ENCODE data around the gene SUSD5.

The SUSD5 gene

GRCh38 chr3:33173672-33174071 is 44.9 kb downstream of the SUSD5 start:
- TF ChIP-seq, protein P1, sequence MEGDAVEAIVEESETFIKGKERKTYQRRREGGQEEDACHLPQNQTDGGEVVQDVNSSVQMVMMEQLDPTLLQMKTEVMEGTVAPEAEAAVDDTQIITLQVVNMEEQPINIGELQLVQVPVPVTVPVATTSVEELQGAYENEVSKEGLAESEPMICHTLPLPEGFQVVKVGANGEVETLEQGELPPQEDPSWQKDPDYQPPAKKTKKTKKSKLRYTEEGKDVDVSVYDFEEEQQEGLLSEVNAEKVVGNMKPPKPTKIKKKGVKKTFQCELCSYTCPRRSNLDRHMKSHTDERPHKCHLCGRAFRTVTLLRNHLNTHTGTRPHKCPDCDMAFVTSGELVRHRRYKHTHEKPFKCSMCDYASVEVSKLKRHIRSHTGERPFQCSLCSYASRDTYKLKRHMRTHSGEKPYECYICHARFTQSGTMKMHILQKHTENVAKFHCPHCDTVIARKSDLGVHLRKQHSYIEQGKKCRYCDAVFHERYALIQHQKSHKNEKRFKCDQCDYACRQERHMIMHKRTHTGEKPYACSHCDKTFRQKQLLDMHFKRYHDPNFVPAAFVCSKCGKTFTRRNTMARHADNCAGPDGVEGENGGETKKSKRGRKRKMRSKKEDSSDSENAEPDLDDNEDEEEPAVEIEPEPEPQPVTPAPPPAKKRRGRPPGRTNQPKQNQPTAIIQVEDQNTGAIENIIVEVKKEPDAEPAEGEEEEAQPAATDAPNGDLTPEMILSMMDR (IDR thresholded peaks at IDR 0.05; ENCODE audit: borderline replicate concordance, control extremely low read depth, extremely low read depth, insufficient read depth, missing control alignments) = no peak
- in situ Hi-C loops (cut with MboI; ENCODE audit: low sequenced_read_pairs, unreplicated experiment) = no loop called here
- no peak for DNase-seq (ENCODE audit: low spot score)

DNA sequence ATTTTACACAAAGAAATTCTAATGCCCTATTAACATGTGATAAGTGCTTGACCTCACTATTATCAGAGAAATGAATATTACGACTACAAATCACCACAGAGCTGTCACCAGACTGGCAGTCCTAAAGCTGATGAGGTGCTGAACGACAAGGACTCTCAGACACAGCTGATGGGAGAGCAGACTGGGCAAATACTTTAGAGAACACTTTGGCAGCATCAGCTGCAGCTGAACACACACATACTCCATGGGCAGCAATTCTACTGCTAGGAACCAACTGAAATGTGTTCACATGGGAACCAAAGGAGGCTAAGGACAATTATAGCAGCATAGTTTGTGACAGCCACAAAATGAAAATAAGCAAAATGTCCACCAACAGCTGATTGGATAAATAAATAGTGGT is 45.5 kb downstream of the SUSD5 start:
- in situ Hi-C loops (cut with MboI; ENCODE audit: low sequenced_read_pairs, unreplicated experiment) = no loop called here
- DNase-seq (ENCODE audit: low spot score) = no peak
- TF ChIP-seq, protein P1 (IDR thresholded peaks at IDR 0.05; ENCODE audit: borderline replicate concordance, control extremely low read depth, extremely low read depth, insufficient read depth, missing control alignments) = no peak

- DNase-seq (ENCODE audit: low spot score) = no peak
- in situ Hi-C loops (cut with MboI; ENCODE audit: low sequenced_read_pairs, unreplicated experiment) = no loop called here
- TF ChIP-seq, protein P1 (IDR thresholded peaks at IDR 0.05; ENCODE audit: borderline replicate concordance, control extremely low read depth, extremely low read depth, insufficient read depth, missing control alignments) = no peak
These were observed 47.0 kb downstream of the SUSD5 start for GRCh38 chr3:33171580-33171979.

DNA sequence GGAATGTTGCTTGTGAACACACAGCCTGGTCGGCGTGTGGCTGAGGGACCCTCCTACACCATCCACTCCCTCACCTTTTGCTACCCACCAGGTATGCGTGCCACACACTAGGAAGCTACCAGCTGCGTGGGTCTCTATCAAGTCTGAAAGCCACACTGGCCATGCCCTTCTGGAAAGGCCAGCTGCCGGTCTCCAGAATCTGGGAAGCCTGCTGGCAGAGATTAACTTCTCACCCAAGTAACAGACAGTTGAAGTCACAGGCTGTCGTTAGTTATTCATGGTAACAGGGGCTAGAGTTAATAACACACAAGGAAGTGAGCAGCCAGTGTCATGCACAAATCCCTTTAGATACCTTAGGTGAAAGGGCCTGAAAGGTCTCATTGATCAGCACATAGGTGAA is 48.1 kb downstream of the SUSD5 start:
- TF ChIP-seq, protein P1 (IDR thresholded peaks at IDR 0.05; ENCODE audit: borderline replicate concordance, control extremely low read depth, extremely low read depth, insufficient read depth, missing control alignments) = no peak
- no peak for DNase-seq (ENCODE audit: low spot score)
- in situ Hi-C loops (cut with MboI; ENCODE audit: low sequenced_read_pairs, unreplicated experiment) = no loop called here

DNA sequence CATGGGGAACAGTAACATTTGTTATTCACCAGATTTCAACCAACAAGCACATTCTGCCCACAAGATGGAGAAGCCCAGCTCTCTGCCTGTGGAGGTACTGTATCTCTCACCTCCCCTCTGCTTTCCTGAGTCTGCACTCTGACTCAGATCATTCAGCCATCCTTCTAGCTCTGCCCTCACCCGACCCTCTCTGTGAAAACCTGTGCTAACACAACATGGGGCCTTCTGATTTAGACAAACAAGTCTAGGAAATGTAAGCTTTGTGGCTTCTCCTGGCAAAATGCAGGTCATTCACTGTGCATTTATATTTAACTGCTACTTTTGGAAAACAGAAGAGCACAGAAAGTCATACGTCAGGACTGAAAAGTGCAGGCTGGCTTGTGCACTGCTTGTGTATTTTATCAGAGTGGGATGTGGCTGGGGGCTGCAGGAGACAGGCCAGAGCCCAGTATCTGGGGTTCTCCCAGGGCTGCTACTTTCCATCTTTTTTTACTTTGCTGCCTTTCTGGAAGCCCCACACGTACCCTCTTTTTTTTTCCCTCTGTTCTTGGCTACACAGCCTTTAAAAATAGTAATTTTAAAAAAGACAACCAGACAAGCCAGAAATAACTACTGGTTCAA is 50.8 kb downstream of the SUSD5 start:
- in situ Hi-C loops (cut with MboI; ENCODE audit: low sequenced_read_pairs, unreplicated experiment) = no loop called here
- DNase-seq (ENCODE audit: low spot score) = no peak
- TF ChIP-seq, protein P1 (IDR thresholded peaks at IDR 0.05; ENCODE audit: borderline replicate concordance, control extremely low read depth, extremely low read depth, insufficient read depth, missing control alignments) = no peak

DNA sequence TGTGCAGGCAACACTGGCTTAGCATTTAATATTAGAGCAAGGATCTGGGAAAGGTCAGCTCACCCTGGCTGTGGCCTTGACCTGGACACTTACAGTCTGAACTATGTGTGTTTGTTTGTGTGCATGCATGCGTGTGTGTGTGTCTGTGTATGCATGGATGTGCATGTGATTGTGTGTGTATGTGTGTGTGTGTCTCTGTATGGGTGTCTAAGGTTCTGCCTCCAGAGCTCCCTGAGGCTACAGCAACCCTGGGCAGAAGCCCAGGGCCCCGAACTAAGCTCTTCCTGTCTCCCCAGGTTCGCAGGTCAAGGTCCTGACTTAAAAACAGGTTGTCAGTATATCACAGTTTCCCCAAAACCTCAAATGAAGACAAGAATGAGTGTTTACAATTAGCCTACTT is 51.3 kb downstream of the SUSD5 start:
- in situ Hi-C loops (cut with MboI; ENCODE audit: low sequenced_read_pairs, unreplicated experiment) = no loop called here
- DNase-seq (ENCODE audit: low spot score) = no peak
- TF ChIP-seq, protein P1 (IDR thresholded peaks at IDR 0.05; ENCODE audit: borderline replicate concordance, control extremely low read depth, extremely low read depth, insufficient read depth, missing control alignments) = no peak
